Measurements from ENCODE around the gene INAVA.
"Not testable (repeated sequence)": the region's sequence is repeated elsewhere in the genome, so short reads cannot be mapped to it uniquely, and the experiment has no call there.

Gene INAVA

DNA sequence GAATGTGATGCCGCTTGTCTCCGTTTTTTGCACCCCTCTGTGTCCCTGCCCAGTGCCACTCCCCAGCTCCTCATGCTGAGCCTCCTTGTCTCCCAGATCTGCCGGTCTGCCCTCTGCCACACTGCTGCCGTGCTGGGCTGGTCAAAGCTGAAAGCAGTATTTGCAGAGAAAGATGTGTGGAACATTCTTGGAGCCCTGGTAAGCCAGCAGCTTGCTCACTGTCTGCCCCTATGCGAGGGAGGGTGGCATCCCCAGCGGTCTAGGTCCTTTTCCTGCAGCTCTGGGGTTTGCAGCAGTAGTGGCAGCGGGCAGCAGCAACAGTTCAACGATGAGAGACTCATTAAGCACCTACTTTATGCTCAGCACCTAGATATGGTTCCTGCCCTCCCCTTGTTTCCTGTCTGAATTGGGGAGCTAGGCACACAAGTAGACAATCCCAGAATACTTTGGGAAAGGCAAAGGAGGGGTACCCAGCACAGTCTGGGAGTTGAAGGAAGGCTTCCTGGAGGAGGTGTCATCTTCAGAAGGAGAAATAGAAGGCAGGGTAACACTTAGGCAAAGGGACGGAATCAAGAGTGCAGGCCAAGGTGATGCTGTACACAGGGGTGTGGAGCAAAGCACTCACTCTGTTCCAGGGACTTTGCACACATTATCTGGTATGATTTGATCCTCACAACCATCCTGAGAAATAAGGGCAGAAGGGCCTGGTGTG lies 65.7 kb downstream of the INAVA start:
- in situ Hi-C loops (cut with MboI; ENCODE audit: low sequenced_read_pairs) = no loop called here

DNA sequence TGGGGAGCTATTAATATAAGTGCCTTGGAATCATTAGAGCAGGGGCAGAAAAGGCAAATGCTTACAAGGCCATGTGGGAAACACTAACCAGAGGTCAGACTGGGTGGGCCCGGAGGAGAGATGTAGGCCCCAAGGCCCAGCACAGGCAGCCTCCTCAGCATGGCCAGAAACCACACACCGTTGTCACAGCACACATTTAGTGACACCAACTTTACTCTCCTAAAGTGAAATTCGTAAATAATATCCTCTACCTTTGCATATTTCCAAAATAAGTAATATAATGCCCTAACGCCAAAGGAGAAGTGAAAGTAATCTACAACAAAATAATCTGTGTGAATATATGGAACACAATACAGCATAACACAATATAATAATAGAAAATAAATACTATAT lies 66.2 kb downstream of the INAVA start:
- in situ Hi-C loops (cut with MboI; ENCODE audit: low sequenced_read_pairs) = no loop called here

DNA sequence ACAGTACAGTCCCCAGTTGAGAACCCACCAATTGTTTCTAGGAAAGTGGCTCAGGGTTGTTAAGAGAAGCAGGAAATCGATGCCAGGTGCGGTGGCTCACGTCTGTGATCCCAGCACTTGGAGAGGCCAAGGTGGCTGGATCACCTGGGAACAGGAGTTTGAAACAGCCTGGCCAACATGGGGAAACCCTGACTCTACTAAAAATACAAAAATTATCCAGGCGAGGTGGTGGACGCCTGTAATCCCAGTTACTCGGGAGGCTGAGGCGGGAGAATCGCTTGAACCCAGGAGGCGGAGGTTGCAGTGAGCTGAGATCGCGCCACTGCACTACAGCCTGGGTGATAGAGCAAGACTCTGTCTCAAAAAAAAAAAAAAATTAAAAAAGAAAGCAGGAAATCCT lies 67.5 kb downstream of the INAVA start:
- in situ Hi-C loops (cut with MboI; ENCODE audit: low sequenced_read_pairs) = not testable (repeated sequence)

DNA sequence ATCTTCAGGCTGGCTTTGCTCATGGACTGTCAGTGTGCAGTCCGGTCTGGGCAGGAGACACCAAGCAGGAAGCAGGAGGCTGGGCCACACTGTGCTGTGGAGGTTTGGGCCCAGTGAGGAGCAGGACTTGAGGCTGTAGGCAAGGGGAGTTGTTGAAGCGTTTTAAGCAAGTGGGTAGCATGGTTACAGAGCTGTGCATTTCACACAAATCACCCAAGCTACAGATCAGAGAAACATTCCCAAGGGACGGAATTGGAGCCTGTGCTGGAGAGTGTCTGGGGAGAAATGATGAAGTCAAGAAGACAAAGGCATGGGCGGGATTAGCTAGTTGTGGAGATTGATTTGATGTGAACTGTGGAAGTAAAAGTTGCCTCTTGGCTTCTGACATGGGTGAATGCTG lies 67.9 kb downstream of the INAVA start:
- in situ Hi-C loops (cut with MboI; ENCODE audit: low sequenced_read_pairs) = no loop called here

DNA sequence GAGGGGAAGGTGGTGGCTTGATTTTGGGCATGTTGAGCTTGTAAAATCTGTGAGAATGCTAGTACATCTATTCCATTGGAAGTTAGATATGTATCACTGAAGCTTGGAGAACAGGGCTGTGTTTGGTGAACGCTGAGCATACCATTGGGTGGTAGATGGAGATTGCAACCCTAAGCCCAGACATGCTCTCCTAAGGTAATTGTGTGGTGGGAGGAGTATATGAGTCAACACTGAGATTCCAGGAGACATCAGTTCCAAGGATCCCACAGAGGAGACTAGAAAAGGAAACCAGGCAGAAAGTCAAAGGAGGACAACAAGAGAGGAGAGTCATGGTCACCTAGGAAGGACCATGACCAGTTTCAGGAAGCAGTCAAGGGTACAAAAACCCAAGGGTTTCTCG lies 68.4 kb downstream of the INAVA start:
- in situ Hi-C loops (cut with MboI; ENCODE audit: low sequenced_read_pairs) = no loop called here

DNA sequence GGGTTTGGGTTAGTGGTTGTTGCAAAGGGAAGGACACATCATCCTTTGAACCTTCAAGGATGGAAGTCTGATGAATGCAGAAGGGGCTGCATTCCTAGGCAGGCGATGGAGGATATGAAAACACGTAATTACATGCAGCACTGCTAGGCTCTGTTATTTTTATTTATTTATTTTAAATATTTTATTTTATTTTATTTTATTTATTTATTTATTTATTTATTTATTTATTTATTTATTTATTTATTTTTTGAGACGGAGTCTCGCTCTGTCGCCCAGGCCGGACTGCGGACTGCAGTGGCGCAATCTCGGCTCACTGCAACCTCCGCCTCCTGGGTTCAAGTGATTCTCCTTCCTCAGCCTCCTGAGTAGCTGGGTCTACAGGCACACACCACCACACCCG lies 69.2 kb downstream of the INAVA start:
- in situ Hi-C loops (cut with MboI; ENCODE audit: low sequenced_read_pairs) = not testable (repeated sequence)
